Activated T-helper 17 cell treated with anti-CD3 and anti-CD28 coated beads, Interleukin-2, amount 50 U/mL, for 72 hours (primary cell): Measurements from ENCODE around the gene PANK4. TPM values are rescaled to one million over a fixed set of nuclear protein-coding genes. Genes with fewer than 3 reads are reported as not detected.
A peak's percentile ranks its signal among the peaks of the same experiment; 100 is the strongest.

ENCODE experiments used
- ATAC-seq: fragments of 150-1000 bp; cut with Tn5 transposase; replicated peaks from 2 replicates; pipeline ENCODE4 v1.10.0; 2021; ENCODE audit warnings: mild to moderate bottlenecking, moderate library complexity
- H3K27ac Mint-ChIP-seq: one replicate; pipeline ENCODE4 v1.8.0; 2022; ENCODE audit warnings: mixed read lengths
- H3K27me3 Mint-ChIP-seq: one replicate; pipeline ENCODE4 v1.8.0; 2022; ENCODE audit warnings: mixed read lengths
- H3K36me3 Mint-ChIP-seq: one replicate; pipeline ENCODE4 v1.8.0; 2022; ENCODE audit warnings: low read depth, mild to moderate bottlenecking, mixed read lengths
- H3K4me1 Mint-ChIP-seq: one replicate; pipeline ENCODE4 v1.8.0; 2022; ENCODE audit warnings: mixed read lengths
- H3K4me3 Mint-ChIP-seq: one replicate; pipeline ENCODE4 v1.8.0; 2022; ENCODE audit warnings: mild to moderate bottlenecking, mixed read lengths
- H3K9me3 Mint-ChIP-seq: one replicate; pipeline ENCODE4 v1.8.0; 2022; ENCODE audit warnings: mixed read lengths
- total RNA-seq, 2 donors: library from RNA; stranded (reverse); gene quantifications; one replicate each; pipeline ENCODE4 v1.2.3, GENCODE V29; 2022

The PANK4 gene
- total RNA-seq, 2 donors from 2014 or later, result 41.7 to 54.9 TPM

DNA sequence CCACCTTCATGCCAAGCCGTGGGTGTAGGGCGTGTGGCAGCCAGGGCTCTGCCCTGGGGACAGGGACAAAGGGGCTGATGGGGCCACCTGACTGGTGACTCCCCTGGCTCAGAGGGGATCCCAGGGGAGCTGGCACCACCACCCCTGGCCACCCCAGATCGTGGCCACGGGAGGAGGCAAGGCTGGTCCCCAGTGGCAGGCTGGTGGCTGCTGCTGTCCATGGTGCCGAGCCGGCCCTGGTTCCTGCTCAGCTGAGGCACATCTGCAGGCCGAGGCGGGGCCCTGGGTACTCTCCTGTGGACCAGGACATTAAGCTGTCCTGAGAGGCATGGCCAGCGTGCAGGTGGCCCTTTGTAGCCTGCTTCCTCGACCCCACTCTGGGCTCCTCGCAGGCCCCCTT, 43.8 kb downstream of the PANK4 start:
- ATAC-seq, result no peak
- H3K9me3 Mint-ChIP-seq, result no peaks in the 10 kb centered on the region
- H3K36me3 Mint-ChIP-seq, result peaks cover under 1% of the 10 kb centered on the region
- no peak overlapping the region for H3K27ac Mint-ChIP-seq
- no peak overlapping the region for H3K4me3 Mint-ChIP-seq
- H3K4me1 Mint-ChIP-seq, result peaks cover 6% of the 10 kb centered on the region
- no peaks in the 10 kb centered on the region for H3K27me3 Mint-ChIP-seq

DNA sequence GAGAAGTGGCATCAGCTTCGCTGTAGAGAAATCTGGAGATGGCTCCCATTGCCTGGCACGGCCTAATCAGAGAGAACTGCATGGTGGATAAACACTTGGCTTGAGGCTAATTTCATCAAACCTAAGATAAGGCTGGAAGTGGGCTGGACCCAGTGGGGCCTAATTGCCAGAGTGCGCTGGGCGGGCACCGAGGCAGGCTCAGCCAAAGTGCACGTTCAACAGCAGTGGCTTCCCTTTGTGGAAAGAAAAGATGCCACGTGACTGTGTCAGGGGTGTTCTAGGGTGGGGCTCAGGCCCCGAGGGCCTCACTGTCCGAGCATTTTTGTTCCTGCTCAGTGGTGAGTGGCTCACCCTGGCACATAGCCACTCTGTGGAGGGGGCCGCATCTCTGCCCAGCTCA, 44.5 kb downstream of the PANK4 start:
- Mint-ChIP-seq H3K4me1 (peaks cover 6% of the 10 kb centered on the region), H3K27me3 (no peaks in the 10 kb centered on the region), H3K9me3 (no peaks in the 10 kb centered on the region), H3K27ac (no peak overlapping the region), H3K4me3 (no peak overlapping the region), H3K36me3 (no peaks in the 10 kb centered on the region)
- ATAC-seq, result peak; percentile 12

DNA sequence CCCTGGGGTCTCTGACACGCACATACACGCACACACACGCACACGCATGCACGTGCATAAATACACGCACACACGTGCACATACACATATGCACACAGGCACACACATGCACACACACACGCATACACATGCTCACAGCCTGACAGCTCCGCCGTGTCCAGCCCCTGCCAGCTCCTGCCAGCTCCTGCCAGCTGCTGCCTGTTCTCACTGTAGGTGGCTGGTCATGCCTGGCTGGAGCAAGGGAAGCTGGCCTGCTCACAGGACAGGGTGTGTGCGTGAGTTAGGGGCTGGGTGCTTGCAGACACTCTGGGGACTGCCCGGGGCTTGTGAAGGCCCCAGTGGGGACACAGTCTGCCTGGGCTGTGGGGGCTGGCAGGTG, 45.4 kb downstream of the PANK4 start:
- no peaks in the 10 kb centered on the region for H3K27me3 Mint-ChIP-seq
- ATAC-seq, result no peak
- peaks cover 6% of the 10 kb centered on the region for H3K4me1 Mint-ChIP-seq
- no peak overlapping the region for H3K4me3 Mint-ChIP-seq
- no peak overlapping the region for H3K27ac Mint-ChIP-seq
- no peaks in the 10 kb centered on the region for H3K36me3 Mint-ChIP-seq
- no peaks in the 10 kb centered on the region for H3K9me3 Mint-ChIP-seq

DNA sequence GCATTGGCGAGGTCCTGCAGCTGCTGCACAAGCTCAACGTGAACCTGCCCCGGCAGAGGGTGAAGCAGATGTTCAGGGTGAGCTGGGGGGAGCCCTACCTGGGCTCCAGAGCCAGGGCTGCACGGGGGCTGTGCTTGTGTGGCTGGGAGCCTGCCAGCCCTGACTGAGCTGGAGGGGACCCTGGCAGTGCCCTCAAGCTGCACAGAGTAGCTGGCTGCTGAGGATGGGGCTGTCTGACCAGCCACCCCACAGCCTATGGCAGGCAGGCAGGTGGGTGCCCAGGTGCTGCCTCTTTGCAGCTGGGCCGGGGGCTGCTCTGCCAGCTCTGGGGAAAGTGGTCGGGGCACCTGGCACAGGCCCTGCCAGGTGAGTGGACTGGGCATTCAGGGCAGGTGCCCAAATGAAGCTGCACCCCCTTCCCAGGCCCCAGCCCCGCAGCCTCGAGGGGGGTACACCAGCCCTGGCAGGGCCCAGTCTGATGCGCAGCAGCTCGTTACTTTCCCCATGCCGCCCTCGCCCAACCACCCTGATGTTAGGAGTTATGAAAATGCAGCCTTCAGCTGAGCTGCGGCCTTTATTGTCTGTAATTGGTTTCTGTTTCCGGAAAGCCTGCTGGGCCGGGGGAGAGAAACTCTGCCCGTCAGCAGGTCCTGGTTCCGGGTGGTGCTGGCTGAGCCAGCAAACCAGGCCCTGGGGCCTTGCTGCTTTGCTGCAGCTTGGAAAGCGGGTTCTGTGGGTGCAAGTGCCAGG, 46.0 kb downstream of the PANK4 start:
- no peak overlapping the region for H3K27ac Mint-ChIP-seq
- no peak overlapping the region for H3K4me3 Mint-ChIP-seq
- no peaks in the 10 kb centered on the region for H3K9me3 Mint-ChIP-seq
- peaks cover 6% of the 10 kb centered on the region for H3K4me1 Mint-ChIP-seq
- no peaks in the 10 kb centered on the region for H3K27me3 Mint-ChIP-seq
- H3K36me3 Mint-ChIP-seq, result no peaks in the 10 kb centered on the region
- ATAC-seq, result peak; percentile 13

DNA sequence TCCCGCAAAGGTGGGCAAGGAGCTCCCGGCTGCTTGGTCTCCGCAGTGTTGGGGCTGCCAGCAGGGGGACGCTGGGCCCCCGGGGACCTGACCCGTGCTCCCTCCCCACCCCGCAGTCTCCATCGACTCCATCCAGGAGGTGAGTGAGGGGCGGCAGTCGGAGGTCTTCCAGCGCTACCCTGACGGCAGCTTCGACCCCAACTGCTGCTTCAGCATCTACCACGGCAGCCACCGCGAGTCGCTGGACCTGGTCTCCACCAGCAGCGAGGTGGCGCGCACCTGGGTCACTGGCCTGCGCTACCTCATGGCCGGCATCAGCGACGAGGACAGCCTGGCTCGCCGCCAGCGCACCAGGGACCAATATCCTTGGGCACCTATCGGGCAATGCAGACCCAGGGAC, 46.8 kb downstream of the PANK4 start:
- no peaks in the 10 kb centered on the region for H3K27me3 Mint-ChIP-seq
- H3K4me1 Mint-ChIP-seq, result peaks cover 6% of the 10 kb centered on the region
- H3K9me3 Mint-ChIP-seq, result no peaks in the 10 kb centered on the region
- H3K4me3 Mint-ChIP-seq, result no peak overlapping the region
- H3K27ac Mint-ChIP-seq, result no peak overlapping the region
- no peak for ATAC-seq
- no peaks in the 10 kb centered on the region for H3K36me3 Mint-ChIP-seq

DNA sequence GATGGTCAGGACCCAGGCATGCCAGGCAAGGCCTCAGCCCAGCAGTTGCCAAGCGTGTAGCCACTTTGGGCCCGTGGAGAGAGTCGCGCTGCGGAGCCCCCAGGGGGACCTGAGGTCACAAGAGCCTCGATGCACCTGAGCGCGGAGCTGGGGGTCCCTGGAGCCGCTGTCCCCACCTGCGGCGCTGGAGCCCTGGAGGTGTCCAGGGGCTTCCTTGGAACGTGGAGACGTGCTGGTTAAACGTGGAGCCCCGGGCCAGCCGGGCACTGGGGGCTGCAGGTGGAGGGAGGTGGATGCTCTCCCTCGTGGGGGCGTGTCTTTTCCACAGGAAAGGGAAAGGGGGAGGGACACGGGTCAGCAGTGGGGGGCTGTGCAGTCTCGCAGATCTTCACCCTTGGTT, 47.2 kb downstream of the PANK4 start:
- no peak overlapping the region for H3K27ac Mint-ChIP-seq
- no peaks in the 10 kb centered on the region for H3K36me3 Mint-ChIP-seq
- no peak for ATAC-seq
- H3K4me1 Mint-ChIP-seq, result peaks cover 4% of the 10 kb centered on the region
- no peaks in the 10 kb centered on the region for H3K9me3 Mint-ChIP-seq
- no peak overlapping the region for H3K4me3 Mint-ChIP-seq
- H3K27me3 Mint-ChIP-seq, result no peaks in the 10 kb centered on the region

DNA sequence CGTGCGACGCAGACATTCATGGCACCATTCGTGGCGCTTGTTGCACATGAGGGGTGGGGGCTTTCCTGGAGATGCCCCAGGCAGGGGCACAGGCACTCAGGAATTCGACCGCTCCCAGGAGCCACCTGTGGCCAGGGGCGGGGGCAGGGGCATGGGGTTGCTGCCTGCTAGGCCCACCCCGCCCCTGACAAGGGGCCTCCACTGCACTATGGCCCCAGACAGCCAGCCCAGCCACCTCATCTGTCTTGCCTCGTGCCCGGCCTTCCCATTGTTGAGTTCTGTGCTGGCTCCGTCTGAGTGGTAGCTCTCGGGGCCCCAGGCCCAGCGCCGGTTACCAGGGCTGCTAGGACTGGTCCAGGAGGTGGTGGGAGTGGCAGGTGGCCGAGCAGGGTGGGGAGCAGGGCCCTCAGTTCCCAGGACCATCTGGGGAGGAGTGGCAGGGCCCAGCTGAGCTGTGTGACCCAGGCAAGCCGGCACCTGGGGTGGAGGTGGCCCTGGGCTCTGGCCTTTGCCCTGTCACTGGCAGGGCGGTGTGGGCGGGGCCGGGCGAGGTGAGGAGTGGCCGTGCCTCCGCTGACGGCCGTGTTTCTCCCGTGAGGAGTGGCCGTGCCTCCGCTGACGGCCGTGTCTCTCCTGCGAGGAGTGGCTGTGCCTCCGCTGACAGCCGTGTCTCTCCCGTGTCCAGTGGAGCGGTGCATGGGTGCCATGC, 48.5 kb downstream of the PANK4 start:
- Mint-ChIP-seq H3K9me3 (no peaks in the 10 kb centered on the region), H3K4me3 (no peak overlapping the region), H3K27ac (no peak overlapping the region), H3K36me3 (no peaks in the 10 kb centered on the region), H3K27me3 (no peaks in the 10 kb centered on the region), H3K4me1 (no peaks in the 10 kb centered on the region)
- ATAC-seq, result no peak

DNA sequence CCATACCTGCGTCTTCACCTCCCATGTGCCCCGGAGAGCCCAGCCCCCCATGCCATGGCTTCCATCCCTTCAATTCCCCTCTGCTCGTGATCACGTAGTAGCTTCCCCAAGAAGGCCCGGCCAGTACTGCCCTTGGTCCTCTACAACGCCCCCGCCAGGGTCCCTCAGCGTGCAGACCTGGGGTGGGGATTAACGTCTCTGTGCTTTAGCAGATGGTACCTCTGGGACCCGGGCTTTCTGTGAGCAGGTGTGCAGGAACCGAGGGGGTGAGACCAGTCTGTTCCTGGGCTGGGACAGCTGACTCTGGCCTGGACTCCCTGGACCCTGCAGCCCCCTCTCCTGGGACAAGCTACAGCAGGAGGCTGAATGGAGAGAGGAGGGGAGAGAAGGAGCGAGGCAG, 49.1 kb downstream of the PANK4 start:
- no peaks in the 10 kb centered on the region for H3K9me3 Mint-ChIP-seq
- no peak for ATAC-seq
- no peak overlapping the region for H3K4me3 Mint-ChIP-seq
- no peaks in the 10 kb centered on the region for H3K36me3 Mint-ChIP-seq
- H3K27me3 Mint-ChIP-seq, result no peaks in the 10 kb centered on the region
- H3K27ac Mint-ChIP-seq, result no peak overlapping the region
- no peaks in the 10 kb centered on the region for H3K4me1 Mint-ChIP-seq

DNA sequence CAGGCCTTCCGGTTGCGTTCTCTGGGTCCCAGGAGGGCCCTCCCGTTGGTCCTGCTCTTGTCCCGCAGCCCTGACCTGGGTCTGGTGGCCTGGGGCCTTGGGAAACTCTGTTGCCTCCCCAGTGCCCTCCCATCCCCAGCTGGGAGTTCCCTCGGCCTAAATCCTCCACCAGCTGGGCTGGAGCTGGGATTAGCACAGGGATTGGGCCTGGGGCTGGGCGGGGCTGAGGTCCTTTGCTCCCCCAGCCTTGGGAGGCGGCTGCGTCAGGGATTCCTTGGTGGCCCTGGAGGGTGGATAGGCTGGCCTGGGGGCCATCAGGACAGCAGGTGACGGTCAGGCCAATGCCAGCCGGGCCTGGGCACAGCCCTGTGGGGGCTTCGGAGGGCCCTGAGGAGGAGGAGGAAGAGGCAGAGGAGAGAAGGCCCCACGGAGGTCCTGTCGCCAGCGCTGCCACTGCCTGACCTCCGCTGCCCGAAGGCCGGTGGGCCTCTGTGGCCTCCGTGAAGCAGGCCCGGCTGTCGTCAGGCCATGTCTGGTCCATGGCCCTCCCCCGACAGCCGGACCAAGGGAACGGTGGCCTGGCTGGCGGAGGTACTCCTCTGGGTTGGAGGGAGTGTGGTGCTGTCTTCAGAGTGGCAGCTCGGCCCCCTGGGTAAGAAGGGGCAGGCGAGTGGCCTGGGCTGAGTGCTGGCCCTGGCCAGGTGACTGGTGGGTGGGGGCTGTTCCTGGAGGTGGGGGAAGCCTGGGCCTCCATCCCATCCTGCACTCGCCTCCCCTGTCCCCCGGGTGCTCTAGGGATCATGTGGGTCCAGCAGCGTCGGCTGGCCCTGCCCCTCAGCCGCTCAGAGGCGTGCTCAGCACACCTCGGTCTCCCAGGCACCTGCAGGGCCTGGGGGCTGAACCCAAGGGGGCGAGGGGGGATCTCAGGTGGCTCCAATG, 50.1 kb downstream of the PANK4 start, which contains the start of gene PLCH2:
Gene PLCH2, plus strand, starts transcription at position 229 of the 939 bp plus-strand sequence. Its CDS starts 300 bp downstream, at position 529.
- no peak for ATAC-seq
- Mint-ChIP-seq H3K4me3 (no peak within 1 kb of the TSS), H3K27ac (no peak within 1 kb of the TSS), H3K4me1 (no peaks in the 10 kb centered on the region), H3K9me3 (no peaks in the 10 kb centered on the region), H3K36me3 (no peaks in the 10 kb centered on the region), H3K27me3 (no peaks in the 10 kb centered on the region)

DNA sequence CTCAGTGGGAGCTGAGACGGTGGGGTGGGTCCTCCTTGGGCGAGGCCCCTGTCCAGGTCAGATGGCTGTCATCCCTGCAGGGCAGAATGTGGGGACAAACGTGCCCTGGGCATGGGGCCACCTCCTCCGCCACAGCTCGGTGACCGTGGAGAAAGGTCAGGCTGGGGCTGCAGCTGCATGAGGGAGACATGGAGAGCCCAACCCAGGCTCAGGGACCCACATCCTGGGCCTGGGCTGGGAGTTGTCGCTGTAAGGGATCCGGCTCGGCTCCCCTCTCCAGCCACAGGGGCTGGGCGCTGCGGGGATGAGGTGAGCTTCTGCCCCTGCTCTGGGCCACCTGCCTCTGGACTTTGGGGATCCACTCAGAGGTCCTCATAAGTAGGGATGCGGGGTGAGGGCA, 50.8 kb downstream of the PANK4 start:
- no peak for ATAC-seq
- H3K4me3 Mint-ChIP-seq, result no peak overlapping the region
- no peaks in the 10 kb centered on the region for H3K36me3 Mint-ChIP-seq
- H3K27ac Mint-ChIP-seq, result no peak overlapping the region
- no peaks in the 10 kb centered on the region for H3K27me3 Mint-ChIP-seq
- no peaks in the 10 kb centered on the region for H3K9me3 Mint-ChIP-seq
- H3K4me1 Mint-ChIP-seq, result no peaks in the 10 kb centered on the region

DNA sequence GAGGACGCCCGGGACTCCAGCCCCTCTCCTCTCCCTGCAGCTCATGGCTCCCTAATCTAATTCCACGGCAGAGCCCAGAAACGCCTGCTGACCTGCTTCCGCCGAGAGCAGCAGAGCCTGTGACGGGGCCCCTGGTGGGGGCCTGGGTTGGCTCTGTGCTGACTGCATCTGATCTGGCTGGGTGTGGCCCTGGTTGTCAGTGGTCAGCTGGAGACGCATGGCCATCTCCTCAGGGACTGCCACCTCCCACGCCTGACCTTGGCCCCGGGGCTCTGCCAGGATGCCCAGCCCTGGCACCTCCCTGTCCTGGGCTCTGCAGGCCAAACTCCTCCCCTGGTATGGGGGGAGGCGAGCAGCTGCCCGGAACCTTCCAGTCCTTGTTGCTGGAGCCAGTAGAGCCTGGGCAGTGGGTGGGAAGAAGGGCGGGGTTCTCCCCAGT, 51.4 kb downstream of the PANK4 start:
- no peak overlapping the region for H3K4me3 Mint-ChIP-seq
- H3K27me3 Mint-ChIP-seq, result no peaks in the 10 kb centered on the region
- H3K4me1 Mint-ChIP-seq, result no peaks in the 10 kb centered on the region
- no peak overlapping the region for H3K27ac Mint-ChIP-seq
- H3K9me3 Mint-ChIP-seq, result no peaks in the 10 kb centered on the region
- H3K36me3 Mint-ChIP-seq, result no peaks in the 10 kb centered on the region
- ATAC-seq, result no peak

DNA sequence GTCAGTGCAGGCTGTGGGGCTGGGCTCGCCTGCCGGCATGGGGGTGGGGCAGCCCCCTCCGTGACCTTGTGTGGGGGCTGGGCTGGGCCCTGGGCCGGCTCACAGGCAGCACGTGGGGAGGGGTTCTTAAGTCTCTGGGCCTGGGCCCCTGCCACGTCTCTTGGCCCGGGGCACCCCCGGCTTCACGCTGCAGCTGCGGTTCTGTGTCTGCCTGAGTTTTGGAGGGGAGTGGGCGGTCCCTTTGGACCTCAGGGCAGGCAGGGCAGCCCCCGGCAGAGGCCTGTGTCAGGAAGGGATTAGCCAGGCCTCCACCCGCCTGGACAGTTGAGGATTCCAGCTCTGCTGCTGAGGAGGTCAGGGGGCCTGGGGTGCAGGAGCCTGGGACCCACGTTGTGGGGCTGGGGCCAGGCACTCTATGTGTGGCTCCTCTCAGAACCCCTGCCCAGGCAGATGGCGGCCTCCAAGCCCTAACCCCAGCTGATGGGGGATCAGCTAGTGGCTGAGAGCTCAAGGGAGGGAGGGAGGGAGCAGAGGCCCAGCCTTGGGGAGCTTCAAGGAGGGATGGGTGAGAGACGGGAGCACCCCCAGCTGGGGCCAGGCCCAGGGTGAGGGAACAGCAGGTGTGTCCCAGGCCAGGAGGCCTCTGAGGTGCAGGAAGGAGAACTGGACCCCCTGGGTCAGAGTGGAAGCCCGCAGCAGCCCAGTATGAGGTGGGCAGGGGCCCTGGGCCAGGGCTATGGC, 52.1 kb downstream of the PANK4 start:
- H3K27me3 Mint-ChIP-seq, result no peaks in the 10 kb centered on the region
- no peak for ATAC-seq
- H3K4me3 Mint-ChIP-seq, result no peak overlapping the region
- no peaks in the 10 kb centered on the region for H3K36me3 Mint-ChIP-seq
- no peak overlapping the region for H3K27ac Mint-ChIP-seq
- H3K4me1 Mint-ChIP-seq, result no peaks in the 10 kb centered on the region
- H3K9me3 Mint-ChIP-seq, result no peaks in the 10 kb centered on the region

DNA sequence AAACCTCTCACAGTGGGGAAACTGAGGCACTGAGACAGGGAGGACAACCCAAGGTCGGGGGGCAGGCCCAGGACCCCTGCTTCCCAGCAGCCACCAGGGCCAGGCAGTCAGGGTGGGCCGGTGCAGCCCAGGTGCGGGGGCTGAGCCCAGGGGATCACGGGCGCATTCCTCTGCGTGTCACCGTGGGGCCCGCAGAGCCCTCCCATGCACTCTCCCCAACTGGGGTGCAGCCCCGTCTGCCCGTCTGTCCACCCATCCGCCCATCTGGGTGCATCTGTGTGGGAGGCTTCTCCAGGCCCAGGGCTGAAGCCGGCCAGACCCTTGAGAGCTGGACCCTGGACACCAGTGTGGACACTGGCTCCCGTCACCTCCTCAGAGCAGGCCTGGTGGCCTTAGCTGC, 53.2 kb downstream of the PANK4 start:
- H3K27me3 Mint-ChIP-seq, result no peaks in the 10 kb centered on the region
- H3K36me3 Mint-ChIP-seq, result no peaks in the 10 kb centered on the region
- H3K27ac Mint-ChIP-seq, result no peak overlapping the region
- no peak overlapping the region for H3K4me3 Mint-ChIP-seq
- no peaks in the 10 kb centered on the region for H3K9me3 Mint-ChIP-seq
- ATAC-seq, result no peak
- no peaks in the 10 kb centered on the region for H3K4me1 Mint-ChIP-seq

DNA sequence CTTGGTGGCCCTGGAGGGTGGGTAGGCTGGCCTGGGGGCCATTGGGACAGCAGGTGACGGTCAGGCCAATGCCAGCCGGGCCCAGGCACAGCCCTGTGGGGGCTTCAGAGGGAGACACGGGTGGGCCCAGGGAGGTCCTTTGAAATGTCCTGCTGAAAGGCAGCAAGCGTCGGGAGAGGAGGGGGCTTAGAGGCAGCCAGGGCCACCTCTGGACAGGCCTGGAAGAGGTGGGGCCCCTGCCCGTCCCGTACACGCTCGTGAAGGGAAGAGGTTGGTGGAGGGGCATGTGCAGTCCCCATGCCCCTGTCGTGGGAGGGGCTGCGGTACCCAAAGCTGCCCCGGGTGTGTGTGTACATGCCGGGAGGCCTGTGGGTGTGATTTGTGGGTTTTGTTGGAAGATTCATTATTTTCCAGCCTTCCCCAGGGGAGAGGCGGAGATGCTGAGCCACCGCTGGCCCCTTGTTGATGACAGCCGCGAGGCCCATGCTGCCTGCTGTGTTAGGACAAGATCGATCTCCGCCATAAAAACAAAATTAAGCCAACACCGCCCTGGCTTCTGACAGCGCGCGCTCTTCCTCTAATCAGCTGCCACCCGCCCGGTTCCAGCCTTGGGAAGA, 53.7 kb downstream of the PANK4 start:
- Mint-ChIP-seq H3K27ac (no peak overlapping the region), H3K9me3 (no peaks in the 10 kb centered on the region), H3K36me3 (no peaks in the 10 kb centered on the region), H3K4me3 (no peak overlapping the region), H3K4me1 (no peaks in the 10 kb centered on the region), H3K27me3 (no peaks in the 10 kb centered on the region)
- no peak for ATAC-seq
